GF-D8 (cell line): ENCODE measurements around the gene SLC2A11.
"Not testable (repeated sequence)": the region's sequence is repeated elsewhere in the genome, so short reads cannot be mapped to it uniquely, and the experiment has no call there.

Experiments
- DNase-seq: peaks from one replicate; lab custom pipeline; 2025; lab: John Stamatoyannopoulos, UW

Gene SLC2A11

GRCh38 chr22:23891726-23892125 lies 34.1 kb downstream of the SLC2A11 start:
- no peak for DNase-seq

DNA sequence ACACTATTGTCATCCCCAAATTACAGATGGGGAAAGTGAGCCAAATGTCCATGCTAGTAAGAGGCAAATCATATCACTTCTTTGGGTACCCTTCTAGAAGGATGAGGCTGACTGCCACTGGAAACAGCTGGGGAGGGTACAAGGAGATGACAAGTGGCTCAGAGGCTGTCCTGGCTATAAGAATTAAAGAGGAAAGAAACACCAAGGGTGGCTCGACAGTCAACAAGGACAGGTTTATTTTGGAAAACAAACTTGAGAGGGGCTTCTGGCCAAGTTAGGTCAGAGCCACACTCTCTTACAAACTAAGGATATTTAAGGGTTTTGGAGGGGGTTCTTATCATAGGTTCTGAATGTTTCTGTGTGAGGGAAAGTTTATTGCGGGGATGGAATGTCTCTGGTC lies 34.5 kb downstream of the SLC2A11 start:
- DNase-seq: no peak

- DNase-seq: no peak
Measured at GRCh38 chr22:23892706-23893105, 35.0 kb downstream of the SLC2A11 start.

DNA sequence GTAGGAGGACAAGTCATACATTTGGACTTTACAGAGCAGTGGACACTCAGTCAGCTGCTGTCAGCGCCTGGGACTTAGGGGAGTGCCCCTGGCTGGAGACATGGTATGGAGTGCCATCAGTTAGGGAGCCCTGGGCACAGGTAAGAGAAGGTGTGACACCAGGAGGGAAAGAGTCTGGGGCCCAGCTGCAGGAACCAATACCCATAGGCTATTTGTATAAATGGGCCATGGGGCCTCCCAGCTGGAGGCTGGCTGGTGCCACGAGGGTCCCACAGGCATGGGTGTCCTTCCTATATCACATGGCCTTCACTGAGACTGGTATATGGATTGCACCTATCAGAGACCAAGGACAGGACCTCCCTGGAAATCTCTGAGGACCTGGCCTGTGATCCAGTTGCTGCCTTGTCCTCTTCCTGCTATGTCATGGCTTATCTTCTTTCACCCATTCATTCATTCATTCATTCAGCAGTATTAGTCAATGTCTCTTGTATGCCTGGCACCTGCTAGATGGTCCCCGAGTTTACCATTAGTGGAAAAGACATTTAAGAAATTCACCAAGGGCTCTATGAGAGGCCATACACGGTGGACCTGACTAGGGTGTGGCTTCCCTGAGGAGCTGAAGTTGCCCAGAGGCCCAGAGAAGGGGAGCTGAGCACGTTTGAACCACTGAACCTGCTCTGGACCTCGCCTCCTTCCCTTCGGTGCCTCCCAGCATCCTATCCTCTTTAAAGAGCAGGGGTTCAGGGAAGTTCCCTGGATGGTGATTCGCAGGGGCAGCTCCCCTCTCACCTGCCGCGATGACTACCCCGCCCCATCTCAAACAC lies 35.7 kb downstream of the SLC2A11 start:
- no peak for DNase-seq

GRCh38 chr22:23893945-23894709 lies 36.5 kb downstream of the SLC2A11 start, which contains the start of gene MIF:
MIF (plus strand) TSS chr22:23894383; CDS start chr22:23894475, 92 bp downstream.
- peak; percentile 88 for DNase-seq

GRCh38 chr22:23894710-23895598 lies 37.3 kb downstream of the SLC2A11 start:
- peak; percentile 39 for DNase-seq

DNA sequence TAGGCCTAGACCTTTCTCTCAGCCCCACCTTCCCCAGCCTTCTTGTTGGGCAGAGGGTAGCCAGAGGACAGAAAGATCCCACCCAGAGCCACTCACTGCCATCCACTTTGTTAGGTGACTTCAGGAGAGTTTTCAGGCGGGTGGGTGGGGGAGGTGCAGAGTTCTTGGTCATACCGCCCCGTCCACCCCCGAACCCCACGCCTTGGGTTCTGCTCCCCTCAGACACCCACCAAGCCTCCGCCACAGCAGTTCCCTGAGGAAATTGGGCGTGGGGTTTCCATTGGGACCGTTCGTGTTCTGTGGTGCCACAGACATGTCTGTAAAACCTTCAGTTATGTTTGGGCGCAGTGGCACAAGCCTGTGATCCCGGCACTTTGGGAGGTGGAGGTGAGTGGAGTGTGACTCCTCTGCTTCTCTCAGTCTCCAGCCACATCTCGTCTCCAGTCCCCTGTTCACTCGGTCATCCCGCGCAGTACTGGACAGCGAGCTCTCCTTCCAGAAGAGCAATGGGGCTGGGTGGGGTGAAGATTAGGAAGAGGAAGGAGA lies 38.0 kb downstream of the SLC2A11 start:
- DNase-seq: no peak

DNA sequence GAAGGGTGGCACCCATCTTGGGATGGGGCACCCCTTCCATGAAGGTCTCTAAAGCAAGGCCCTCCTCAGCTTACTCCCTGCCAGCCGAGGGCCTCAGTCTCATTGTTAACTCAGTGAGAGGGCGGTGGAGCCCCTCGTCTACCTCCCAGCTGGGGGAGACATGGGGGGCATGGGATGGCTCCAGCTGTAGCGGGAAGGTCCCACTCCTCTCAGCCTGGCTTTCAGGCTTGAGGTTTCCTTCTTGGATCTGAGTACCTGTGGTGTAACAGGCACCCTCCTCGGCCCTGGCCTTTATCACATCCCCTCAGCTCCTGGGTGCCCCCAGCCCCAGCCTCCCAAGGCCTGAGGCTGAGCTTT lies 38.5 kb downstream of the SLC2A11 start:
- no peak for DNase-seq

GRCh38 chr22:23896523-23897186 lies 39.0 kb downstream of the SLC2A11 start:
- DNase-seq: no peak

DNA sequence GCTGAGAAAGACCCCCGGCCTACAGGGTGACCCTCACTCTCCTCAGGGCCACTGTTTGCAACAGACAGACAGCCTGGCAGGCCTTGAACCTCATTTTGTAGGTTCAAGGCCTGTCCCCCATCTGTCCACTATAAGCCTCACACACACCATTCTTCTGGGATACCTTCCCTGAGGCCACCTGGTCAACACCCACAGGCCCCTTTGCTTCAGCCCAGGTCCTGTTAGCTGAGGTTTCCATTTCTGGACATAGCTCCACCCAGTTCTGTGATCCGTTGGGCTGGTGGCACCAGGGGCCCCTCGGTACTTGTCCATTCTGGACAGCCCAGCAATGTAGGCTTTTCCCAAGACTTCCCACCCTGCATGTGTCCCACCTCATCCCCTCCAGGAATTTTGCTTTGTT lies 39.6 kb downstream of the SLC2A11 start:
- DNase-seq: no peak

- DNase-seq: peak; percentile 44
Measured at GRCh38 chr22:23898006-23898974, 40.6 kb downstream of the SLC2A11 start.

DNA sequence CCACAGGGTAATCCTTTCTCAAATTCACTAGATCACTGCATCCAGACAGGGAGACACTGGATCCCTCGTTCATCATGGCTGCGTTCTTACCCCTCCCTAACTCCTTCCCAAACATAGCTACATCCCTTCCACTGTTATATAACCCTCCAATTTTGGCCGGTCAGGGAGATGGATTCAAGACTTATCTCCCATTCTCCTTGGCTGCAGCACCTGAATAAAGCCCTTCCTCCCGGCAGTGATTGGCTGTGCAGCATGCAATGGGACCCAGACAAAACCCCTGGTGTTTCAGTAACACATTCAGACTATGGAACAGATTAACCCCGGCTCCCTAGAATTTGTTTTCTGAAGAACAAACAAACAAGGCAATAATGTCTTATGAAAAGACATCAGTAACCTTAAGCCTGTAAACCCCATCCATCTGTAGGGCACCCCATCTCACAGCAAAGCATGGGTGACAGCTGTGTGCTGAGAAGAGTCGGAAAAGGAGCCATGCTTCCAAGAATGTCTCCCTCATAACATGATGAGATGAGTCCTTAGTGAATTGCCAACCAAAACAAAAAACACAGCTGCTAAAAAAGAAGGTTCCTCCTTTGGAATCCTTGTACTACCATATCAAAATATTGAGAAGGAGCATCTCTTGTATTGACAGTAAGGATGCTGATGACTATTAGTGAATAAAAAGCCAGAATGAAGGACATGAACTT lies 41.5 kb downstream of the SLC2A11 start:
- DNase-seq: no peak

- DNase-seq: not testable (repeated sequence)
Measured at GRCh38 chr22:23900227-23900626, 42.6 kb downstream of the SLC2A11 start.

GRCh38 chr22:23901600-23901999 lies 43.9 kb downstream of the SLC2A11 start:
- no peak for DNase-seq

DNA sequence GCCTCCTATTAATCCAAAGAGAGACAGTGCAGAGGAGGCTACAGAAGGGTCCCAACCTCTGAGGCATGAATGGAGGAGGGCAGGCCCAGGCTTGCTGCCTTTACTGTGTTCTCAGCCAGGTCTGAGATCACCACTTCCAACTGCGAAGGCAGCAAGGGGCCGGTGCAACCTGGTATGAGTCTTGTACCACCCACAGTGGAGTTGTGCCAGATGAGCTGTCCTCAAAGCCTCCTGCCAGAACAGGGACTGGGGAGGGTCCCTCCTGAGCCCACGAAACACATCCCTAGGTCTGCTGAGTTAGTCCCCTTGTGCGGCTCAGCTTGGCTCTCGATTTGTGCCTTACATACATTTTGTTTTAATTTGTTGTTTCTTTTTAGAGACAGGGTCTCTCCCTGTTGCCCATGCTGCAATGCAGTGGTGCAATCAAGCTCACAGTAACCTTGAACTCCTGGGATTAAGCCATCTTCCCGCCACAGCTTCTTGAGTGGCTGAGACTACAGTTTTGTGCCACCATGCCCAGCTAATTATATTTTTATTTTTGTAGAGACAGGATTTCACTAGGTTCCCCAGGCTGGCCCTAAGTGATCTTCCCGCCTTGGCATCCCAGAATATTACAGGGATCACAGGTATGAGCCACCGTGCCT lies 45.8 kb downstream of the SLC2A11 start:
- no peak for DNase-seq

- DNase-seq: no peak
Measured at GRCh38 chr22:23904573-23905254, 47.0 kb downstream of the SLC2A11 start.

- DNase-seq: no peak
Measured at GRCh38 chr22:23906641-23907040, 49.0 kb downstream of the SLC2A11 start.

DNA sequence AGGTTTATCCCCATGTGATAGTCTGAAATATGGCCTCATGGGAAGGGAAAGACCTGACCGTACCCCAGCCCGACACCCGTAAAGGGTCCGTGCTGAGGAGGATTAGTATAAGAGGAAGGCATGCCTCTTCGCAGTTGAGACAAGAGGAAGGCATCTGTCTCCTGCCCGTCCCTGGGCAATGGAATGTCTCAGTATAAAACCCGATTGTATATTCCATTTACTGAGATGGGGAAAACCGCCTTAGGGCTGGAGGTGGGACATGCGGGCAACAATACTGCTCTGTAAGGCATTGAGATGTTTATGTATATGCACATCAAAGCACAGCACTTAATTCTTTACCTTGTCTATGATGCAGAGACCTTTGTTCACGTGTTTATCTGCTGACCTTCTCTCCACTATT lies 49.7 kb downstream of the SLC2A11 start:
- DNase-seq: not testable (repeated sequence)
